Measurements from ENCODE around the gene CBFA2T3. TPM values are rescaled to one million over a fixed set of nuclear protein-coding genes. Genes with fewer than 3 reads are reported as not detected.

Gene CBFA2T3
- polyA plus RNA-seq, 1 experiment: not detected

- CTCF ChIA-PET: no interaction called here
- TF ChIP-seq CTCF (IDR thresholded peaks at IDR 0.05; ENCODE audit: low read depth, low read length): no peak
Observed at GRCh38 chr16:88903267-88903666, 73.7 kb downstream of the CBFA2T3 start.

GRCh38 chr16:88902744-88903143 is 74.3 kb downstream of the CBFA2T3 start:
- Histone ChIP-seq H3K27ac (ENCODE audit: low read depth, low read length) (no peak overlapping the region), H3K4me3 (ENCODE audit: low read depth, low read length) (no peak overlapping the region), H3K27me3 (ENCODE audit: control insufficient read depth, insufficient read depth, low read length) (peaks cover 30% of the 10 kb centered on the region), H3K9me3 (ENCODE audit: control insufficient read depth, insufficient read depth, low read length) (peaks cover 3% of the 10 kb centered on the region; the same call in 1 of the 2 replicates)
- DNase-seq (ENCODE audit: low read depth, low spot score): no peak
- TF ChIP-seq CTCF (IDR thresholded peaks at IDR 0.05; ENCODE audit: low read depth, low read length): no peak
- CTCF ChIA-PET: no interaction called here
- POLR2A ChIA-PET: no interaction called here

More at GRCh38 chr16:88903267-88903666, 73.7 kb downstream of the CBFA2T3 start:
- H3K27me3 ChIP-seq (ENCODE audit: control insufficient read depth, insufficient read depth, low read length): peaks cover 30% of the 10 kb centered on the region
- POLR2A ChIA-PET: no interaction called here
- H3K4me3 ChIP-seq (ENCODE audit: low read depth, low read length): no peak overlapping the region
- DNase-seq (ENCODE audit: low read depth, low spot score): no peak
- H3K9me3 ChIP-seq (ENCODE audit: control insufficient read depth, insufficient read depth, low read length): peaks cover 3% of the 10 kb centered on the region; the same call in 1 of the 2 replicates
- H3K27ac ChIP-seq (ENCODE audit: low read depth, low read length): no peak overlapping the region

GRCh38 chr16:88901718-88902337 is 75.2 kb downstream of the CBFA2T3 start:
- H3K4me3 ChIP-seq (ENCODE audit: low read depth, low read length): no peak overlapping the region
- no peak for DNase-seq (ENCODE audit: low read depth, low spot score)
- TF ChIP-seq CTCF (IDR thresholded peaks at IDR 0.05; ENCODE audit: low read depth, low read length): no peak
- H3K9me3 ChIP-seq (ENCODE audit: control insufficient read depth, insufficient read depth, low read length): peaks cover 3% of the 10 kb centered on the region; the same call in 1 of the 2 replicates
- ChIA-PET POLR2A (no interaction called here), CTCF (no interaction called here)
- H3K27ac ChIP-seq (ENCODE audit: low read depth, low read length): no peak overlapping the region
- H3K27me3 ChIP-seq (ENCODE audit: control insufficient read depth, insufficient read depth, low read length): peaks cover 30% of the 10 kb centered on the region

- Histone ChIP-seq H3K27me3 (ENCODE audit: control insufficient read depth, insufficient read depth, low read length) (peaks cover 30% of the 10 kb centered on the region), H3K9me3 (ENCODE audit: control insufficient read depth, insufficient read depth, low read length) (peaks cover 3% of the 10 kb centered on the region; the same call in 1 of the 2 replicates), H3K4me3 (ENCODE audit: low read depth, low read length) (no peak overlapping the region), H3K27ac (ENCODE audit: low read depth, low read length) (no peak overlapping the region)
- POLR2A ChIA-PET: no interaction called here
- DNase-seq (ENCODE audit: low read depth, low spot score): no peak
- CTCF ChIA-PET: no interaction called here
- TF ChIP-seq CTCF (IDR thresholded peaks at IDR 0.05; ENCODE audit: low read depth, low read length): no peak
Observed at GRCh38 chr16:88900662-88901052, 76.3 kb downstream of the CBFA2T3 start.

- POLR2A ChIA-PET: no interaction called here
- H3K27me3 ChIP-seq (ENCODE audit: control insufficient read depth, insufficient read depth, low read length): peaks cover 30% of the 10 kb centered on the region
- peaks cover 3% of the 10 kb centered on the region; the same call in 1 of the 2 replicates for H3K9me3 ChIP-seq (ENCODE audit: control insufficient read depth, insufficient read depth, low read length)
- no peak overlapping the region for H3K27ac ChIP-seq (ENCODE audit: low read depth, low read length)
- DNase-seq (ENCODE audit: low read depth, low spot score): no peak
- TF ChIP-seq CTCF (IDR thresholded peaks at IDR 0.05; ENCODE audit: low read depth, low read length): no peak
- no peak overlapping the region for H3K4me3 ChIP-seq (ENCODE audit: low read depth, low read length)
- CTCF ChIA-PET: no interaction called here
Observed at GRCh38 chr16:88899901-88900661, 76.9 kb downstream of the CBFA2T3 start.

All from AG04450 (cell line).